HepG2 (cell line): ENCODE data around the gene IQCN. TPM values are rescaled to one million over a fixed set of nuclear protein-coding genes. Genes with fewer than 3 reads are reported as not detected.
A peak's percentile ranks its signal among the peaks of the same experiment; 100 is the strongest.

Experiments used
- CEBPB ChIP-seq: IDR thresholded peaks from 2 replicates; pipeline ENCODE4 v1.6.1; 2011; ENCODE audit warnings: low read depth, low read length, improper control_type of control experiment, borderline replicate concordance
- EED ChIP-seq: sonication (generic); formaldehyde crosslinking; IDR thresholded peaks from 2 replicates; pipeline ENCODE4 v1.5.0; 2020; ENCODE audit warnings: mild to moderate bottlenecking, missing genetic modification reagents
- FOSL1 ChIP-seq: sonication (generic); formaldehyde crosslinking; IDR thresholded peaks from 2 replicates; pipeline ENCODE4 v1.9.0; 2021; ENCODE audit warnings: missing genetic modification reagents, borderline replicate concordance
- JDP2 ChIP-seq: sonication (generic); formaldehyde crosslinking; IDR thresholded peaks from 2 replicates; pipeline ENCODE4 v1.8.1; 2022; ENCODE audit warnings: missing genetic modification reagents, borderline replicate concordance
- KMT2A ChIP-seq: sonication (generic); formaldehyde crosslinking; IDR thresholded peaks from 2 replicates; pipeline ENCODE4 v1.4.0; 2020; ENCODE audit warnings: missing genetic modification reagents
- RCOR2 ChIP-seq: IDR thresholded peaks from 2 replicates; pipeline ENCODE4 v1.6.1; 2016; ENCODE audit warnings: missing biosample characterization, missing genetic modification reagents
- RORA ChIP-seq: sonication (generic); formaldehyde crosslinking; IDR thresholded peaks from 2 replicates; pipeline ENCODE4 v1.5.0; 2020; ENCODE audit warnings: mild to moderate bottlenecking, missing genetic modification reagents, moderate library complexity
- SMARCE1 ChIP-seq: fragments of 450-650 bp; IDR thresholded peaks from 2 replicates; pipeline ENCODE4 v1.6.1; 2017; ENCODE audit warnings: borderline replicate concordance
- SNAPC4 ChIP-seq: sonication (generic); formaldehyde crosslinking; IDR thresholded peaks from 2 replicates; pipeline ENCODE4 v1.4.0; 2020; ENCODE audit warnings: mild to moderate bottlenecking, missing genetic modification reagents
- TBL1XR1 ChIP-seq: fragments of 150-350 bp; IDR thresholded peaks from 2 replicates; pipeline ENCODE4 v1.6.1; 2014; ENCODE audit warnings: borderline replicate concordance, low read length; ENCODE audit not compliant: partially characterized antibody
- ZBTB1 ChIP-seq: sonication (generic); formaldehyde crosslinking; IDR thresholded peaks from 2 replicates; pipeline ENCODE4 v1.4.0; 2020; ENCODE audit warnings: missing genetic modification reagents, borderline replicate concordance
- ZFP36 ChIP-seq: fragments of 150-350 bp; IDR thresholded peaks from 2 replicates; pipeline ENCODE4 v1.6.1; 2018; ENCODE audit warnings: borderline replicate concordance, low read length, low read depth; ENCODE audit not compliant: partially characterized antibody
- ZNF101 ChIP-seq: sonication (generic); formaldehyde crosslinking; IDR thresholded peaks from 2 replicates; pipeline ENCODE4 v1.4.0; 2020; ENCODE audit warnings: mild to moderate bottlenecking, low read depth, missing genetic modification reagents, borderline replicate concordance
- ZNF574 ChIP-seq: sonication (generic); formaldehyde crosslinking; IDR thresholded peaks from 2 replicates; pipeline ENCODE4 v1.4.0; 2020; ENCODE audit warnings: missing genetic modification reagents
- ZNF839 ChIP-seq: sonication (generic); formaldehyde crosslinking; IDR thresholded peaks from 2 replicates; pipeline ENCODE4 v1.4.0; 2020; ENCODE audit warnings: missing genetic modification reagents, mild to moderate bottlenecking, borderline replicate concordance
- ZUFSP ChIP-seq: sonication (generic); formaldehyde crosslinking; IDR thresholded peaks from 2 replicates; pipeline ENCODE4 v1.9.0; 2021; ENCODE audit warnings: missing genetic modification reagents, mild to moderate bottlenecking, borderline replicate concordance
- ZXDC ChIP-seq: sonication (generic); formaldehyde crosslinking; IDR thresholded peaks from 2 replicates; pipeline ENCODE4 v1.5.0; 2020; ENCODE audit warnings: mild to moderate bottlenecking, missing genetic modification reagents
- polyA plus RNA-seq, 8 experiments: library from polyadenylated mRNA; depleted of rRNA in 3 of 8; stranded (reverse) in 7 of 8; unstranded in 1 of 8; fragments of >200 nt; fragmentation: Illumina TruSeq in 4 of 8; extraction: Trizol in 4 of 8; gene quantifications; 2 replicates each; pipeline versions ENCODE4 v1.2.1 to v1.2.3, GENCODE V29; 2011 to 2016; ENCODE audit warnings: low read depth in 4 of 8, missing spikeins in 1 of 8, mixed read lengths in 1 of 8; ENCODE audit not compliant: insufficient read depth in 1 of 8
- total RNA-seq, 5 experiments: library from RNA; depleted of rRNA; stranded (reverse); fragments of >200 nt; fragmentation: Illumina TruSeq; extraction: Trizol; gene quantifications; 2 replicates each; pipeline ENCODE4 v1.2.3, GENCODE V29; 2016; ENCODE audit warnings: low read depth in 1 of 5

Gene IQCN
- total and polyA plus RNA-seq, 2 of the 13 experiments (the other 11 are each of a cell fraction or from before 2014, with no cell fraction given): 0.04 to 0.18 TPM

- TF ChIP-seq ZUFSP (CRISPR knock-in tag): no peak
- peak; percentile 70 for TF ChIP-seq ZXDC (CRISPR knock-in tag)
- TF ChIP-seq RCOR2 (CRISPR knock-in tag): no peak
- peak; percentile 92 for TF ChIP-seq SNAPC4 (CRISPR knock-in tag)
- no peak for TF ChIP-seq RORA
- peak; percentile 81; the same call in 1 of the 2 replicates for TF ChIP-seq EED
- TF ChIP-seq KMT2A (CRISPR knock-in tag): peak; percentile 46; the same call in 1 of the 2 replicates
- peak; percentile 72; the same call in 1 of the 2 replicates for TF ChIP-seq ZNF839 (CRISPR knock-in tag)
- no peak for TF ChIP-seq FOSL1
- TF ChIP-seq ZFP36: no peak
- no peak for TF ChIP-seq ZNF101 (CRISPR knock-in tag)
- no peak for TF ChIP-seq SMARCE1
- peak; percentile 67; the same call in 1 of the 2 replicates for TF ChIP-seq JDP2 (CRISPR knock-in tag)
- TF ChIP-seq TBL1XR1: no peak
- TF ChIP-seq CEBPB: no peak
- TF ChIP-seq ZBTB1 (CRISPR knock-in tag): peak; percentile 75; the same call in 1 of the 2 replicates
- TF ChIP-seq ZNF574 (CRISPR knock-in tag): peak; percentile 79
Measured at GRCh38 chr19:18233224-18233825, 40.9 kb downstream of the IQCN start (continued).
